Colonic mucosa (tissue), 4 donors: Measurements from ENCODE around the gene TBX4. TPM values are rescaled to one million over a fixed set of nuclear protein-coding genes. Genes with fewer than 3 reads are reported as not detected.
"Not testable (repeated sequence)": the region's sequence is repeated elsewhere in the genome, so short reads cannot be mapped to it uniquely, and the experiment has no call there.

Experiments
- DNase-seq: peaks from one replicate; pipeline ENCODE4 v3.0.0-alpha.2; 2020
- H3K27ac ChIP-seq: fragments of 200-600 bp; one replicate; pipeline ENCODE4 v1.8.0; 2021
- H3K27me3 ChIP-seq: fragments of 200-600 bp; one replicate; pipeline ENCODE4 v1.8.0; 2021
- H3K36me3 ChIP-seq: fragments of 200-600 bp; one replicate; pipeline ENCODE4 v1.8.0; 2021
- H3K4me1 ChIP-seq: fragments of 200-600 bp; one replicate; pipeline ENCODE4 v1.8.0; 2021; ENCODE audit warnings: mild to moderate bottlenecking
- H3K4me3 ChIP-seq: fragments of 200-600 bp; one replicate; pipeline ENCODE4 v1.8.0; 2021
- H3K9ac ChIP-seq, 2 donors: one replicate each; pipeline ENCODE4 v1.7.0; 2013; ENCODE audit warnings: control low read depth in 2 of 2, low read depth in 2 of 2, low read length in 2 of 2
- H3K9me3 ChIP-seq: fragments of 200-600 bp; one replicate; pipeline ENCODE4 v1.8.0; 2021
- intact Hi-C: fragments of 100-400 bp; cut with DNase I; formaldehyde crosslinking; loops from one replicate; pipeline ENCODE4 v1.14.1; 2022
- total RNA-seq, 2 donors: library from RNA; stranded (reverse); fragmentation: NEBNext Ultra II Directional in 1 of 2; extraction: Animal tissue kit (Norgen Biotek cat#: 25700) in 1 of 2; gene quantifications; one replicate each; pipeline ENCODE4 v1.2.1, GENCODE V29; 2021
- TF ChIP-seq, protein P1 (sequence below): fragments of 200-600 bp; IDR thresholded peaks from one replicate; pipeline ENCODE4 v1.8.0; 2022; ENCODE audit warnings: antibody characterized with exemption, mild to moderate bottlenecking
- donor health status: healthy.
- donor health status: DM: no; HTN: no; CAD: no.
- donor health status: DM: no; HTN: no; CAD: no.

Gene TBX4
- total RNA-seq, 2 donors from 2014 or later: not detected

DNA sequence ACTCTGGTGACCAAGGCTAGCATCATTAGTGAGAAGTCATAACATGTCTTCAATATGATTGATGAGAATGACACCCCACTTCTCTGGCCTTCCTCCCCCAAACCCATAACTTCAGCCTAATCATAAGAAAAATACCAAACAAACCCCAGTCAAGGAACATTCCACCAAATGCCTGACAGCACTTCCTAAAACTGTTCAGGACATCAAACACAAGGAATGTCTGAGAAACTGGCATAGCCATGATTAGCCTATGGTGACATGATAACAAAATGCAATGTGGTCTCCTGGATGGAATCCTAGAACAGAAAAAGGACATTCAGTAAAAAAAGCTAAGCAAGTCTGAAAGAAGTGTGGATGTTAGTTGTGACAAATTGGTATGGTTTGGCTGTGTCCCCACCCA, 24.7 kb upstream of the TBX4 start:
- Histone ChIP-seq H3K4me3 (no peak overlapping the region), H3K9me3 (no peaks in the 10 kb centered on the region), H3K36me3 (no peaks in the 10 kb centered on the region), H3K27ac (no peak overlapping the region), H3K9ac (no peak overlapping the region), H3K27me3 (no peaks in the 10 kb centered on the region), H3K4me1 (no peaks in the 10 kb centered on the region)
- TF ChIP-seq, protein P1, sequence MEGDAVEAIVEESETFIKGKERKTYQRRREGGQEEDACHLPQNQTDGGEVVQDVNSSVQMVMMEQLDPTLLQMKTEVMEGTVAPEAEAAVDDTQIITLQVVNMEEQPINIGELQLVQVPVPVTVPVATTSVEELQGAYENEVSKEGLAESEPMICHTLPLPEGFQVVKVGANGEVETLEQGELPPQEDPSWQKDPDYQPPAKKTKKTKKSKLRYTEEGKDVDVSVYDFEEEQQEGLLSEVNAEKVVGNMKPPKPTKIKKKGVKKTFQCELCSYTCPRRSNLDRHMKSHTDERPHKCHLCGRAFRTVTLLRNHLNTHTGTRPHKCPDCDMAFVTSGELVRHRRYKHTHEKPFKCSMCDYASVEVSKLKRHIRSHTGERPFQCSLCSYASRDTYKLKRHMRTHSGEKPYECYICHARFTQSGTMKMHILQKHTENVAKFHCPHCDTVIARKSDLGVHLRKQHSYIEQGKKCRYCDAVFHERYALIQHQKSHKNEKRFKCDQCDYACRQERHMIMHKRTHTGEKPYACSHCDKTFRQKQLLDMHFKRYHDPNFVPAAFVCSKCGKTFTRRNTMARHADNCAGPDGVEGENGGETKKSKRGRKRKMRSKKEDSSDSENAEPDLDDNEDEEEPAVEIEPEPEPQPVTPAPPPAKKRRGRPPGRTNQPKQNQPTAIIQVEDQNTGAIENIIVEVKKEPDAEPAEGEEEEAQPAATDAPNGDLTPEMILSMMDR: no peak
- DNase-seq: no peak
- intact Hi-C loops: no loop called here

DNA sequence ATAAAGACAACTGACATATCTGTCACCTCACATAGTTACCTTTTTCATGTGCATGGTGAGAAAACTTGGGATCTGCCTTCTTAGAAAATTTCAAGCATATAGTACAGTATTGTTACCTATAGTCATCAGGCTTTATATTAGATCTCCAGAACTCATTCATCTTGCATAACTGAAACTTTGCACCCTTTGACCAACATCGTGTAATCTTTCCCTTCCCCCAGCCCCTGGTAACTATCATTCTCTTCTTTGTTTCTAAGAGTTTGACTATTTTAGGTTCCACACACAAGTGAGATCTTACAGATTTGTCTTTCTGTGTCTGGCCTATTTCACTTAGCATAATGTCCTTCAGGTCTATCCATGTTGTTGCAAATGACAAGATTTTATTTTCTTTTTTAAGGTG, 22.9 kb upstream of the TBX4 start:
- intact Hi-C loops: no loop called here
- DNase-seq: no peak
- no peak overlapping the region for H3K9ac ChIP-seq
- H3K9me3 ChIP-seq: no peaks in the 10 kb centered on the region
- H3K27me3 ChIP-seq: no peaks in the 10 kb centered on the region
- H3K4me3 ChIP-seq: no peak overlapping the region
- H3K4me1 ChIP-seq: no peaks in the 10 kb centered on the region
- H3K36me3 ChIP-seq: no peaks in the 10 kb centered on the region
- no peak overlapping the region for H3K27ac ChIP-seq
- TF ChIP-seq, protein P1: no peak

DNA sequence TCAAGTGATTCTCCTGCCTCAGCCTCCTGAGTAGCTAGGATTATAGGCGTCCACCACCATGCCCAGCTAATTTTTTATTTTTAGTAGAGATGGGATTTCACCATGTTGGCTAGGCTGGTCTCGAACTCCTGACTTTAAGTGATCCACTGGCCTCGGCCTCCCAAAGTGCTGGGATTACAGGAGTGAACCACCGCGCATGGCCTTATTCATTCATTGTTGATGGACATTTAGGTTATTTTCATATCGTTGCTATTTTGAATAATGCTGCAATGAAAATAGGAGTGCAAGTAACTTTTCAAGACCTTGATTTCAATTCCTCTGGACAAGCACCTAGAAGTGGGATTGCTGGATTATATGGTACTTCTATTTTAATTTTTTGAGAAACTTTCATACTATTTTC, 22.4 kb upstream of the TBX4 start:
- H3K27me3 ChIP-seq, H3K9ac ChIP-seq, H3K9me3 ChIP-seq, DNase-seq, intact Hi-C loops, H3K36me3 ChIP-seq, H3K4me1 ChIP-seq, H3K27ac ChIP-seq, H3K4me3 ChIP-seq: not testable (repeated sequence)

DNA sequence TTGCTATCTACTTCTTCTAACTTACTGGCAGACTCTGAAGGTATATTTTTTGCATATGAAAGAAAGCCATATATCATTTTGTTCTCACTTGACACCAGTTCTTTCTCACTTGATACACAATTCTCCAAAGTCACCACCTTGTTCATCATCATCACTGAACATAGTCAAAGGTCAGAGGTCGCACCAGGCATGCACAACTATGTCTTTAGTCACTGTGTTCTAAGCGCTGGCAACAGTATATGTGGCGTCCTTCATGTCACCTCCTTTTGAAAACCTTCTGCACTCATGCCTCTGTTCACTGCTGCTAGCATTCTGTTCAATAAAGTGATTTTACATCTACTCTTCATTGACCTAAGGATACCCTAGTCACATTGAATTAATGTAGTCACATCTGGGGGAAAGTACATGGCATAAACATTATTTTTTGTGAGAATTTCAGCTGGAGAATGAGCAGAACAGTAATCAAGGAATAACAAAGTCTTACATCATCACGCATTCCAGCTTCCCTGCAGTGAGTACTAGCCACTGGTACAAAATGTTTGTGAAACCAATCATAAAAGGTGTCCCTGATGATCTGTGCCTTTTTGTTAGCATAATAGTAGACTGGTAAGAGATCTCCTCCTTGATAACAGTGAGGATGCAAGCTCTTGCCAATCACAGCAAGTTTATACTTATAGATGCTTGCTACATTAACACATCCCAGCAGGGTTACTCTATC, 20.5 kb upstream of the TBX4 start:
- Histone ChIP-seq H3K4me3 (no peak overlapping the region), H3K27me3 (no peaks in the 10 kb centered on the region), H3K36me3 (no peaks in the 10 kb centered on the region), H3K4me1 (no peaks in the 10 kb centered on the region), H3K9ac (no peak overlapping the region), H3K9me3 (no peaks in the 10 kb centered on the region), H3K27ac (no peak overlapping the region)
- intact Hi-C loops: no loop called here
- TF ChIP-seq, protein P1: no peak
- no peak for DNase-seq

DNA sequence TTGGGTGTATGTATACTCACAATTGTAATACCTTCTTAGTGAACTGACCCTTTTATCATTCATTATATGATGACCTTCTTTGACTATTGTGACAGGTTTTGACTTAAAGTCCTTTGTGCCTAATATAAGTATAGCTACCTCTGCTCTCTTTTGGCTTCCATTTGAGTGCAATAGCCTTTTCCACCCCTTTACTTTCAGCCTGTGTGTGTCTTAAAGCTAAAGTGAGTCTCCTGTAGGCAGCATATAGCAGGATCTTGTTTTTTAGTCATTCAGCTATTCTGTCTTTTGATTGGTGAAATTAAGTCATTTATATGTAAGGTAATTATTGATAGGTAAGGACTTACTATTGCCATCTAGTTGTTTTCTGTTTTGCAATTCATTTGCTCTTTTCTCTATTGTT, 15.9 kb upstream of the TBX4 start:
- TF ChIP-seq, protein P1: no peak
- intact Hi-C loops: no loop called here
- Histone ChIP-seq H3K27me3 (no peaks in the 10 kb centered on the region), H3K27ac (no peak overlapping the region), H3K9me3 (no peaks in the 10 kb centered on the region), H3K36me3 (no peaks in the 10 kb centered on the region), H3K4me3 (no peak overlapping the region), H3K4me1 (no peaks in the 10 kb centered on the region), H3K9ac (no peak overlapping the region)
- no peak for DNase-seq

DNA sequence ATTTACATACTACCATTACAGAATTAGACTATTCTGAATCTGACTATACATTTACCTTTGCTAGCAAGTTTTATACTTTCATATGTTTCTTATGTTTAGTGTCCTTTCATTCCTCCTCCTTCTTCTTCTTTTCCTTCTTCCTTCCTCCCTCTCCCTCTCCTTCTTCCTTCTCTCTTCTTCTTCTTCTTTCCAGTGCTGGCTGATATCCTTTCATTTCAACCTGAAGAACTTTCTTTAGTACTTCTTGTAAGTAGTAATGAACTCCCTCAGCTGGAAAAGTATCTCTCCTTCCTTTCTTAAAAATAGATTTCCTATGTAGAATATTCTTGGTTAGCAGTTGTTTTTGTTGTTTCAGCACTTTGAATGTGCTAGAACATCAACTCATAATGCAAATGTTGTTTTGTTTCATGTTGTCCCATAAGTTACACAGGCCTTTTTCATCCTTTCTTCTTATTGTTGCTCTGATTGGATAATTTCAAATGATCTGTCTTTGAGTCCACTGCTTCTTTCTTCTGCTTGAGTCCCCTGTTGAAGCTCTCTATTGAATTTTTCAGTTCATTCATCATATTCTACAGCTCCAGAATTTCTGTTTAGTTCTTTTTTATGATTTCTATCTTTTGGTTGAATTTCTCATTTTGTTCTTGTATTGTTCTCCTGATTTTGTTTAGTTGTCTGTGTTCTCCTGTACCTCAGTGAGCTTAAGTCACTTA, 15.1 kb upstream of the TBX4 start:
- Histone ChIP-seq H3K9ac (no peak overlapping the region), H3K27me3 (no peaks in the 10 kb centered on the region), H3K27ac (no peak overlapping the region), H3K9me3 (no peaks in the 10 kb centered on the region), H3K4me1 (no peaks in the 10 kb centered on the region), H3K4me3 (no peak overlapping the region), H3K36me3 (no peaks in the 10 kb centered on the region)
- intact Hi-C loops: no loop called here
- TF ChIP-seq, protein P1: no peak
- DNase-seq: no peak
